Activated CD8-positive, alpha-beta memory T cell treated with anti-CD3 and anti-CD28 coated beads for 1 hour (primary cell): ENCODE measurements around the gene CTBP1.

Experiments
- DNase-seq, 2 donors: peaks; one replicate each; pipeline ENCODE4 v3.0.0-alpha.2; 2020; ENCODE audit warnings: low read depth in 1 of 2; ENCODE audit errors: extremely low read depth in 1 of 2

Gene CTBP1

DNA sequence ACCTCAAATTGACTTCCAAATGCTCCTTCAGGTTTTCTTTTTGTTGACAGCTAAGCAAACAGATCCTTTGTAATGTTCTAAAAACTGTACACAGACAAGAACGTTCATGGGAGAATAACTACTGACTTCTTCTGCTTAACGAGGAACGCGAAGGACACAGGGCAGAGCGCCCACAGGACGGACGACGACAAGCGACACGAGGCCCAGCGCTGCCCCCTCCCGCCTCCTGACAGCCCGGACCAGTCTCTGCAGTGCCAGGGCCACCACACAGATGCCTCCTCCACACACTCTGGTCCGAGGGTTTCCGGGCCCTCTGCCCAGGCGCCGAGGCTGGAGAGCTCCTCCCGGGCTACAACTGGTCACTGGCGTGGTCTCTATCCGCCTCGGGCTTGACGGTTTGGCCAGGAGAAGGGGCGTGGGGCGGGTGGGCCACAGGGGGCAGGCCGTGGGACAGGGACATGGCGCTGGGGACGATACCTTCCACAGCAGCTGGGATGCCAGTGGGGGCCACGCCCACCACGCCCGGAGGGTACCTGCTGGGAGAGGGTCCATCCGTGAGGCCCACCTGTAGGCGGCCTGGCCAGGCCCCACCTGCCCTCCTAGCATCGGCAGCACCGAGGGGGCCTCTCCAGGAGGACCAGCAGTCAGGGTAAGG lies 36.9 kb downstream of the CTBP1 start:
- DNase-seq, result no peak

DNA sequence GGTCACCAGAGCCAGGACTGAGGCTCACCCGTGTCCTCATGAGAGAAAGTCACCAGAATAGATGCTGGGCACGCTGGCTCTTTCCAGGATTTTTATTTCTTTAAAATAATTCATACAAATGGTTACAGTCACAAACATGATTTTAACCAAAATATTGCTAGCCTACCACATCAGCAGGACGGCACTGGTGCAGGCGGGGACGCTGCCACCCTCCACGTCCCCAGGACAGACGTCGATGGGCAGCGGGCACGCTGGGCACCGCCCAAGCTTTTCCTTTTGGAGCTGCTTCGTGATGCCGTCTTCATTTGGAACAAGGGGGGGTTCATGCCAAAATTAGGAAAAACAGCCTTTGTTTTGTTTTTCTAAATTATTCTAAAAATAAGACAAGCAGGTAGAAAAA lies 37.6 kb downstream of the CTBP1 start:
- DNase-seq, result no peak

- no peak for DNase-seq
Observed at GRCh38 chr4:1210971-1211370, 38.0 kb downstream of the CTBP1 start.

- DNase-seq, result no peak
Observed at GRCh38 chr4:1210241-1210841, 38.6 kb downstream of the CTBP1 start.

DNA sequence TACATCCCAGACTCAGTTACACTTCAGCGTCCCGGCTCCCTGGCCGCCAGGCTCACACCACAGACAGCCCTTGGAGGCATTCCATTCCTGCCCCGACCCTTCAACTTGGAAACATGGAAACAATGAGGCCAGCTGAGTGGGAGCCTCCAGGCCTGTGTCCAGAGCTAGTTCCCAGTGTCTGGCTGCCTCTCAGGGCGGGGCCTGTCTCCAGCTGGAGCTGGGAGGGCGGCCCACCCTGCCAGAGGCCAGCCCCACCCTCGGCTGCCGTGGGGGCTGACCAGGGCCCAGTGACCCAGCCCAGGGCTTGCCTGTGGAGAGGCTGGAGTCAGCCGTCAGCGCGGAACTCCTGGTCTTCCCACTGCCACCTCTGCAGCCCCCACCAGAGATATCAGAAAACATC lies 39.1 kb downstream of the CTBP1 start:
- no peak for DNase-seq

DNA sequence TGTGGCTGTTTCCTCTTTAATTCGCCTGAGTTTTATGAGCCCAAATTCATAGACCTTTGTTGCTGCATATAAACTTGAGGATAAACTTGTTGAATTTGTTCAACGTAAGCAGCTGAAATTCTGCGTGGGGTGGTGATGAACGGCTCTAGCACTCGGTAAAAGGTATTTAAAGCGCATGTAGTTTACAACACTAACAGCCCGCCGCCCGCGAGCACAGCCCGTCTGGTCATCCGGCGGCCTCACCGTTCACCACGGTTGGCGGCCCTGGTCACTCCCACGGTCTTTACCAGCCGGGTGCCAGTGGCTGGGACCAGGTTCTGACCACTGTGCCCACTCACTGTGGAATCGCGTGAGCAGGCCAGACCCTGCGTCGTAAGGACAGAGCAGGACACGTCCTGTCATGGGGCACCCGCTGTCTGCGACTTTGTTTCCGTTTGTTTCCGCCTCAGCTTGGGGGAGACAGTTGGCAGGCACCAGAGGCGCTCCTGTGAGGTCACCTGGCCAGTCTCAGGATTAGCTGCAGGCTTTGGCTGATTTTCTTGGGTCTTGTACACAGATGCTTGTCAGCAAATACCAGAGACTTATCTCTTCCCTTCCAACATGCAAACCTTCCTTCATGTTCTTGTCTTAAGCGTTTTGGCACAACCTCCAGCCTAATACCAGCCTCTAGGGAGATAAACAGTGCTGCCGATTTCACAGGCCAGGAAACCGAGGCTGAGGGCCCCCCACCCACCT lies 39.8 kb downstream of the CTBP1 start:
- no peak for DNase-seq

- no peak for DNase-seq
Observed at GRCh38 chr4:1208266-1208961, 40.5 kb downstream of the CTBP1 start.

- DNase-seq, result no peak
Observed at GRCh38 chr4:1207603-1208265, 41.2 kb downstream of the CTBP1 start.

GRCh38 chr4:1207157-1207470 lies 41.8 kb downstream of the CTBP1 start:
- DNase-seq, result no peak

GRCh38 chr4:1206299-1207156 lies 42.4 kb downstream of the CTBP1 start:
- no peak for DNase-seq

GRCh38 chr4:1205586-1206298 lies 43.2 kb downstream of the CTBP1 start:
- DNase-seq, result no peak

DNA sequence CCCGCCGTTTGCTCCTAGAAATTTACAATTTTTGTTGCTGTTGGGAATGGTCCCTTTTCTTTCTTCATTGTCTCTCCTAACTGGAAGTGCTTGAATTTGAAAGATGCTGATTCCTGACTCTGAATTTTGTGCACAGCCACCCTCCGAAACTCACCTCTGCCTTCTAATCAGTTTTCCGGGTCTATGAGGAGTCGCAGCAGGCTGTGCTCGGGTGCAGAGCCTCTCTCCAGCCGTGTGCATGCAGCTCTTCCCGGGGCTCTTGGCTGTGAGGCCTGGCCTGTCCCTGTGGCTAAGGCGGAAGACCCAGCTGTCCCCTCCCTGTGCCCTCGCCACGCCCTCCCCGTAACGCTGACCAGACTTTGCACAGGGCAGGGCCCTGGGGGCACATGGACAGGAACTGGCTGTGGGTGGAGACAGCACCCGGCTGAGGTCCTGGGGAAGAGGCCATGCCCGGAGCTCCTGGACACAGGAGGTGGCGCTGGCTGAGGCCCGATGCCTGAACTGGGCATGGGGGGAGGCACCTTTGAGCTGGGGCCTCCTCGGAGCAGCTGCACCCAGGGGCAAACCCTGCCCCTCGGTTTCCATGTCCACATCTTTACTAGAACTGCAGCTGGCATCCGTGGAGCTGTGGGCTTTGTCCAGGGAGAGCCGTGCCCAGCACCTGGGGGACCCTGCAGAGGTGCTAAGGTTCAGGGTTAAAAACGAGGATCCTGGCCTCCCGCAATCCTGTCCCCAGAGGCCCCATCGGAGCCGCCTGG lies 43.9 kb downstream of the CTBP1 start:
- no peak for DNase-seq

DNA sequence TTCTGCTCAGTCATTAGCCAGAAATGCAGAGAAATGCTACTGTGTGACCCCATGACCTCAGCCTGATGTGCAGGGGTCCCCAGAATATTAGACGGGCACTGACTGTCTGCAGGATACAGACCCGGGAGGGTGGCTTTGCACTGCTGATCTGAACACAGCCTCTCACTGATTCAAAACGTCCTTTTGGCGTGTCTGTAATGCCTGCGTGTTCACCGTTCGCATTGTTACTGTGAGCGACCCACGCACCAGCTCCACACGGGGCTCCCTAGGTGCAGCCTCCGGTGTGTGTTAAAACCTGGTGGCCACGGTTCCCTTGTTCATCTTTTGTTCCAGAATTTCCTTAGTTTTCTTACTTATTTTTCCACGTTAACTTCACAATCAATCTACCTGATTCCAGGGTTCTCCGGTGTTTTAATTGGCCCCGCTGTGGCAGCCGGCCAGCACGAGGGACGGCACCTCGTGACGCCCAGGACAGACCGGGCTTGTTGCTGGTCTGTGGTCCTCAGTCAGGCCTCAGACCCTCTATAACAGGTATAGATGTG lies 44.6 kb downstream of the CTBP1 start:
- no peak for DNase-seq

DNA sequence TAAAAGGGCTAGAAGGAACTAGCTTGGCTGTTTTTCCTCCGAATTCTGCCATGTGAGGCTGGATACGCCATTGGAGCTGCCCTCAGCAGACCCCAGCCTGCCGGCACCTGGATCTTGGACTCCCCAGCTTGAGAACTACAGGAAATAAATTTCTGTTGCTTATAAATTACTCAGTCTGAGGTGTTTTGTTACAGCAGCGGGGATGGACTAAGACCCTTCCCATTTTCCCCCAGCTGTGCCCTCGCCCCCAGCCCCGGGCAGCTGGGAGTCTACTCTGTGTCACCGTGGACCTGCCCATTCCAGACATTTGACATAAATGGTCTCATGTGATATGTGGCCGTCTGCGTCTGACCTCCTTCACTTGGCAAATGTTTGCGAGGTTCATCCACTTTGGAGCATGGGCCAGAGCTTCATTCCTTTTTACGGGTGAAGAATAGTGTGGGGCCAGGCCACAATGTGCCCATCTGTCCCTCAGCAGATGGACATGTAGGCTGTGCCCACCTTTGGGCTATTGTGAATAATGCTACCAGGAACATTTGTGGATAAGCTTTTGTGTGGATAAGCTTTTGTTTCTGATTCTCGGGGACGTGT lies 45.8 kb downstream of the CTBP1 start:
- no peak for DNase-seq

GRCh38 chr4:1202526-1203011 lies 46.4 kb downstream of the CTBP1 start:
- no peak for DNase-seq

DNA sequence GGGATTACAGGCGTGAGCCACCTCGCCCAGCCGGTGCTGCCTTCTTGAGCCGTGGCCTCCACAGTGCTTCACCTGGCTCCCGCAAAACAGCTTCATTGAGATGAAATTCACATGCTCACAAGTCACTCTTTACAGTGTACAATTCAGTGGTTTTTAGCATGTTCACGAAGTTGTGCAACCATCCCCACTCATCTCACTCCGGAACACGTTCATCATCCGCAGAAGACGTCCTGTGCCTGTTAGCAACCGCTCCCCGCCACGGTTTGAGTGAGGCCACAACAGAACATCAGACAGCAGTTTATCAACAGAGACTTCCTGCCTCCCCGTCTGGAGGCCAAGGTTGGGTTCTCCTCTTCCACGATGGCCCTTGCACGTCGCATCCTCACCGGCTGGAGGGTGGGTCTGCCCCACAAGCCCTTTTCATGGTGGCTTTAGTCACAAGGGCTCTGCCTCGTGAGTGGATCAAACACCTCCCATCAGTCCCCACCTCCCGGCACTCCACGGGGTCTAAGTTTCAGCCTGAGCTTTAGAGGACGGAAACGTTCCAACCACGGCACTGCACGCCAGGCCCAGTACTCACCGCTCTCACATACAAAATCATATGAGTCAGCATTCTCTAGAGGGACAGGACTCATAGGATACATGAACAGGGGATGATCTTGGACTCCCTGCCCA lies 46.9 kb downstream of the CTBP1 start:
- peak; percentile 57 to 80 for DNase-seq

- DNase-seq, result no peak
Observed at GRCh38 chr4:1200425-1201035, 48.4 kb downstream of the CTBP1 start.
